ENCODE results near the gene TENT5C. TPM values are rescaled to one million over a fixed set of nuclear protein-coding genes. Genes with fewer than 3 reads are reported as not detected.

TENT5C gene
- total and polyA plus RNA-seq, 7 donors: 1.5 to 31.4 (median 9.7) TPM

DNA sequence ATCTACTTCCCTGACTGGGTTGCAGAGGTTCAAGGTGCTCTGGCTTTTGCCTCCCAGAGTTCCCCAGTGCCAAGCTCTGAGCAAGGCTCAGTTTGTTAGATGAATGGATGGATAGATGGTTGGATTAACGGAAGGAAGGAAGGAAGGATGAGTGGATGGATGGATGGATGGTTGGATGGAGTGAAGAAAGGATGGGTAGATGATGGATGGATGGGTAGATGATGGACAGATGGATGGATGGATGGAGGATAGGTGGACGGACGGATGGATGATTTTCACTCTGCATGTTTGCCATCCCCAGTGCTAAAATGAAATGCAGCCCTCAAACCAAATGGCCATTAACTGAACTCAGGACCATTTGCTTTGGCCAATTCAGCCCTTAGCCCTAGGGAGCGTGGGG is 27.4 kb upstream of the TENT5C start:
- Histone ChIP-seq H3K4me1 (no peaks in the 10 kb centered on the region), H3K4me3 (no peak overlapping the region), H3K9me3 (no peaks in the 10 kb centered on the region), H3K27me3 (ENCODE audit: insufficient read depth in 3 of 3, low read length in 2 of 3) (no peaks in the 10 kb centered on the region), H3K27ac (no peak overlapping the region), H3K36me3 (ENCODE audit: insufficient read depth in 1 of 2, low read depth in 1 of 2) (no peaks in the 10 kb centered on the region)
- WGBS, 3 donors: 88 to 97% (median 93%) methylated on average over 4 of the region's 4 CpGs
- DNase-seq (no peak), ATAC-seq (no peak)
- TF ChIP-seq, protein P1, sequence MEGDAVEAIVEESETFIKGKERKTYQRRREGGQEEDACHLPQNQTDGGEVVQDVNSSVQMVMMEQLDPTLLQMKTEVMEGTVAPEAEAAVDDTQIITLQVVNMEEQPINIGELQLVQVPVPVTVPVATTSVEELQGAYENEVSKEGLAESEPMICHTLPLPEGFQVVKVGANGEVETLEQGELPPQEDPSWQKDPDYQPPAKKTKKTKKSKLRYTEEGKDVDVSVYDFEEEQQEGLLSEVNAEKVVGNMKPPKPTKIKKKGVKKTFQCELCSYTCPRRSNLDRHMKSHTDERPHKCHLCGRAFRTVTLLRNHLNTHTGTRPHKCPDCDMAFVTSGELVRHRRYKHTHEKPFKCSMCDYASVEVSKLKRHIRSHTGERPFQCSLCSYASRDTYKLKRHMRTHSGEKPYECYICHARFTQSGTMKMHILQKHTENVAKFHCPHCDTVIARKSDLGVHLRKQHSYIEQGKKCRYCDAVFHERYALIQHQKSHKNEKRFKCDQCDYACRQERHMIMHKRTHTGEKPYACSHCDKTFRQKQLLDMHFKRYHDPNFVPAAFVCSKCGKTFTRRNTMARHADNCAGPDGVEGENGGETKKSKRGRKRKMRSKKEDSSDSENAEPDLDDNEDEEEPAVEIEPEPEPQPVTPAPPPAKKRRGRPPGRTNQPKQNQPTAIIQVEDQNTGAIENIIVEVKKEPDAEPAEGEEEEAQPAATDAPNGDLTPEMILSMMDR (IDR thresholded peaks at IDR 0.05): no peak
- intact Hi-C loops (cut with DNase I): no loop called here

DNA sequence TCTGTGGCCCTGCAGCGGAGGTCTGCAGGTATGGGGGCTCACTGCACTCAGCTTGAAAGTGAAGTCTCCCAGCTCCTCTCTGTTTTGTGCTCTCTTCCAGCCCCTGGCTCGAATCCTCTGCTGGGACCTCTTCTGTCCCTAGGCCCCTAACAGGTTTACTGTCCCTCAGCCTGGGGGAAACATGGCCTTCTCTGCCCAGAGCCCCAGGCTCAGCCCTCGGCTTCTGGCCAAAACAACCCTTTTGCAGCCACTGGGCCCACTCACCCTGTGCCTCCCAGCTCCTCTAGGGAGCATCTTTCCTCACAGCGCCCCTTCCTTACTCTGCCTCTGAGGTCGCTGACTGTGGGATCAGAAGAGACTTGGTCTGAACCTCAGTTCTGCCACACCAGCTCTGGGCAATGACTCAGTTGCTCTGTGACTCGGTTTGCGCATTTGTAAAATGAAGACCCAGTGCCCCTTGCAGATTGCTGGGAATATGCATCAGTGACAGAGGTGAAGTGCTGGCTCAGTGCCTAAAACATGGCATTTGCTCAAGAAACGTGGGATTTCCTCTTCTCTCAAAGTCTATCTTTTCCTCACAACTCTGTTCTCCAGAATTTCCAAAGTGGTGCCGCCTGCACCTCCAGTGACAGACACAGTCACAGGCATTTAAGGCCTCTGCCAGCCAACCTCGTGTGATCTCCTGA is 26.5 kb upstream of the TENT5C start:
- no peak for ATAC-seq
- no peaks in the 10 kb centered on the region for H3K9me3 ChIP-seq
- H3K27ac ChIP-seq: no peak overlapping the region
- DNase-seq: no peak
- TF ChIP-seq, protein P1 (IDR thresholded peaks at IDR 0.05): no peak
- intact Hi-C loops (cut with DNase I): no loop called here
- H3K27me3 ChIP-seq (ENCODE audit: insufficient read depth in 3 of 3, low read length in 2 of 3): no peaks in the 10 kb centered on the region
- no peaks in the 10 kb centered on the region for H3K4me1 ChIP-seq
- no peak overlapping the region for H3K4me3 ChIP-seq
- H3K36me3 ChIP-seq (ENCODE audit: insufficient read depth in 1 of 2, low read depth in 1 of 2): no peaks in the 10 kb centered on the region
- WGBS, 3 donors: 86 to 87% (median 86%) methylated on average over 10 of the region's 10 CpGs

DNA sequence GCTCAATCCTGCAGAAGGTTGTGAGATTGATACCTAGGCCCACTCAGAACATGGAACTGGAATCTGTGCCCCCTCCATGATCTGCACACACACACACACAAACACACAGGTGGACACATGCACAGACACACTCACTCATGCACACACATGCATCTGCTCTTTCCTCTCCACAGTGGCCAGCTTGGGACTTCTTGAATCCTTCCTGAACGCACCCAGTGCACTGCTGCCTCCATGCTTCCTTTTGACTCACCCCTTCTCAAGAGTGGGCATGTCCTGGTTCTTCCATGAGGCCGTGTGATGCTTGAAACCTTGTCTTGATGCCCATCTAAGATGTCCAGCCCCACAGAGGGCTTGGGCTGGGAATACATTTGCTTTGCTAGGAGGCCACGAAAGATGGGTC is 25.4 kb upstream of the TENT5C start:
- 63 to 89% (median 83%) methylated on average over 3 of the region's 3 CpGs for WGBS, 3 donors
- Histone ChIP-seq H3K27me3 (ENCODE audit: insufficient read depth in 3 of 3, low read length in 2 of 3) (no peaks in the 10 kb centered on the region), H3K36me3 (ENCODE audit: insufficient read depth in 1 of 2, low read depth in 1 of 2) (no peaks in the 10 kb centered on the region), H3K9me3 (no peaks in the 10 kb centered on the region), H3K27ac (no peak overlapping the region), H3K4me1 (no peaks in the 10 kb centered on the region), H3K4me3 (no peak overlapping the region)
- intact Hi-C loops (cut with DNase I): no loop called here
- DNase-seq: no peak
- TF ChIP-seq, protein P1 (IDR thresholded peaks at IDR 0.05): no peak
- ATAC-seq: no peak

DNA sequence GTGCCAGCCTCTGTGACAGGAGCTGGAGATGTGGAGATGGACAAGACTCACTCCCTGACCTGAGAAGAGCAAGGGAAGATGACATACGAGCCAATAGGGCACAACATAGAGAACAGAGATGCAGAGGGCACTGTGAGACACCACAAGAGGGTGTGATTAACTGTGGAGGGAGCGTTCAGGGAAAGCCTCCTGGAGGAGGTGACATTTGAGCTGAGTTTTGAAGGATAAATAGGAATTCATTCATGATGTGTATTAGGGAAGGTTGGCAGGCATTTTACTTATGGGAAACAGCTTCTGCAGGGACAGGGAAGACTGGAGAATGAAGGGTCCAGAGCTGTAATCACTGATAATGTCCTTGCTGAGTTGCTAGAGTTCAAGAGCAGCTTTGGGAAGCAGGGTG is 25.0 kb upstream of the TENT5C start:
- no peaks in the 10 kb centered on the region for H3K36me3 ChIP-seq (ENCODE audit: insufficient read depth in 1 of 2, low read depth in 1 of 2)
- H3K9me3 ChIP-seq: no peaks in the 10 kb centered on the region
- no peaks in the 10 kb centered on the region for H3K27me3 ChIP-seq (ENCODE audit: insufficient read depth in 3 of 3, low read length in 2 of 3)
- WGBS, 3 donors: 86 to 94% (median 91%) methylated on average over 2 of the region's 2 CpGs
- no peaks in the 10 kb centered on the region for H3K4me1 ChIP-seq
- intact Hi-C loops (cut with DNase I): no loop called here
- ATAC-seq (no peak), DNase-seq (no peak)
- no peak overlapping the region for H3K27ac ChIP-seq
- TF ChIP-seq, protein P1 (IDR thresholded peaks at IDR 0.05): no peak
- H3K4me3 ChIP-seq: no peak overlapping the region

DNA sequence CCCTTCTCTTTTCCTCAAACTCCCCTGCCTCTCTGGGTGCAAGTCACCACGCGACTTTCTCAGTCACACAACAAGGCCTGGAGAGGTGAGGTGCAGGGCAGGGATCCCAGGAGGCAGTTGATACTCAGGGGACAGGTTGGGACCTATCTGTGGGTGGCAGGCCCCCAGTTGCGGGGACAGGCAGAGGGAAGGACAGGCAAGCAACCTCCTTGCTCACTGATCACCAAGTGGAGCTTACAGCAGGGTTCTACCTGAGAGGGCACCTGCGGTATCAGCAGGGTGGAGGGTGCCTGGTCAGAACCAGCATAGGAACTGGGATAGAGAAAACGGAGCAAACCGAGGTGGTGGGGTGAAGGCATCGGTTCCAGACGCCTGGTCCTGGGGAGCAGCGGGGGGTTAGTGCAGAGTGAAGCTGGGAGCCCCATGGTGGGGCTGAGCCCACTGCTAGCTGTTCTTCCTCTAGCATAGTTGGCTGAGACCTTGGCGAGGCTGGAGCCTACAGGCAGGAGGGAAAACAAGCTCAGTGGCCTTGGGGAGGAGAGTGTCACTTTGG is 24.4 kb upstream of the TENT5C start:
- intact Hi-C loops (cut with DNase I): no loop called here
- no peaks in the 10 kb centered on the region for H3K4me1 ChIP-seq
- no peak overlapping the region for H3K4me3 ChIP-seq
- 86 to 95% (median 90%) methylated on average over 10 of the region's 10 CpGs for WGBS, 3 donors
- TF ChIP-seq, protein P1 (IDR thresholded peaks at IDR 0.05): no peak
- DNase-seq (no peak), ATAC-seq (no peak)
- H3K36me3 ChIP-seq (ENCODE audit: insufficient read depth in 1 of 2, low read depth in 1 of 2): no peaks in the 10 kb centered on the region
- no peaks in the 10 kb centered on the region for H3K27me3 ChIP-seq (ENCODE audit: insufficient read depth in 3 of 3, low read length in 2 of 3)
- H3K9me3 ChIP-seq: no peaks in the 10 kb centered on the region
- no peak overlapping the region for H3K27ac ChIP-seq
